Suppressor macrophage treated with lipopolysaccharide for 4 hours (primary cell): ENCODE results near the gene RAB24.
"Not testable (repeated sequence)": the region's sequence is repeated elsewhere in the genome, so short reads cannot be mapped to it uniquely, and the experiment has no call there.

Experiments used
- DNase-seq: peaks from one replicate; pipeline ENCODE4 v3.0.0-alpha.2; 2020

RAB24 gene

GRCh38 chr5:177291735-177292134, 11.8 kb downstream of the RAB24 start:
- no peak for DNase-seq

GRCh38 chr5:177290816-177291596, 12.5 kb downstream of the RAB24 start:
- DNase-seq, result no peak

- no peak for DNase-seq
Measured at GRCh38 chr5:177288191-177288590, 15.3 kb downstream of the RAB24 start.

- DNase-seq, result no peak
Measured at GRCh38 chr5:177276886-177277285, 26.6 kb downstream of the RAB24 start.

- DNase-seq, result no peak
Measured at GRCh38 chr5:177275883-177276282, 27.6 kb downstream of the RAB24 start.

GRCh38 chr5:177271113-177271512, 32.4 kb downstream of the RAB24 start:
- DNase-seq, result no peak

- DNase-seq, result no peak
Measured at GRCh38 chr5:177270653-177271052, 32.9 kb downstream of the RAB24 start.

- DNase-seq, result no peak
Measured at GRCh38 chr5:177269976-177270375, 33.5 kb downstream of the RAB24 start.

GRCh38 chr5:177269232-177269895, 34.2 kb downstream of the RAB24 start:
- DNase-seq, result no peak

- DNase-seq, result no peak
Measured at GRCh38 chr5:177265395-177265794, 38.1 kb downstream of the RAB24 start.

- no peak for DNase-seq
Measured at GRCh38 chr5:177264178-177264577, 39.3 kb downstream of the RAB24 start.

GRCh38 chr5:177261510-177261909, 42.0 kb downstream of the RAB24 start:
- DNase-seq, result no peak

- no peak for DNase-seq
Measured at GRCh38 chr5:177260961-177261360, 42.6 kb downstream of the RAB24 start.

- not testable (repeated sequence) for DNase-seq
Measured at GRCh38 chr5:177258711-177259110, 44.8 kb downstream of the RAB24 start.

- no peak for DNase-seq
Measured at GRCh38 chr5:177256296-177256695, 47.2 kb downstream of the RAB24 start.

GRCh38 chr5:177253252-177253651, 50.3 kb downstream of the RAB24 start:
- DNase-seq, result no peak
